ENCODE results near the gene ABCA1.
A peak's percentile ranks its signal among the peaks of the same experiment; 100 is the strongest.
"Not testable (repeated sequence)": the region's sequence is repeated elsewhere in the genome, so short reads cannot be mapped to it uniquely, and the experiment has no call there.

Gene ABCA1

GRCh38 chr9:104961701-104962359, 33.9 kb upstream of the ABCA1 start:
- Histone ChIP-seq H3K9ac (ENCODE audit: low read length) (no peak overlapping the region), H3K4me1 (ENCODE audit: control insufficient read depth, insufficient read depth, low read length) (no peaks in the 10 kb centered on the region), H3K36me3 (ENCODE audit: control insufficient read depth, insufficient read depth, low read length) (no peaks in the 10 kb centered on the region), H3K27ac (ENCODE audit: low read depth, low read length) (no peak overlapping the region), H3K27me3 (ENCODE audit: control insufficient read depth, insufficient read depth, low read length) (no peaks in the 10 kb centered on the region), H3K4me3 (ENCODE audit: low read length) (no peak overlapping the region)

GRCh38 chr9:104961238-104961637, 33.3 kb upstream of the ABCA1 start:
- no peaks in the 10 kb centered on the region for H3K36me3 ChIP-seq (ENCODE audit: control insufficient read depth, insufficient read depth, low read length)
- H3K27me3 ChIP-seq (ENCODE audit: control insufficient read depth, insufficient read depth, low read length), result no peaks in the 10 kb centered on the region
- H3K4me3 ChIP-seq (ENCODE audit: low read length), result no peak overlapping the region
- H3K9ac ChIP-seq (ENCODE audit: low read length), result no peak overlapping the region
- H3K27ac ChIP-seq (ENCODE audit: low read depth, low read length), result no peak overlapping the region
- H3K4me1 ChIP-seq (ENCODE audit: control insufficient read depth, insufficient read depth, low read length), result no peaks in the 10 kb centered on the region

- H3K36me3 ChIP-seq (ENCODE audit: control insufficient read depth, insufficient read depth, low read length), result no peaks in the 10 kb centered on the region
- no peaks in the 10 kb centered on the region for H3K27me3 ChIP-seq (ENCODE audit: control insufficient read depth, insufficient read depth, low read length)
- H3K9ac ChIP-seq (ENCODE audit: low read length), result no peak overlapping the region
- no peaks in the 10 kb centered on the region for H3K4me1 ChIP-seq (ENCODE audit: control insufficient read depth, insufficient read depth, low read length)
- no peak overlapping the region for H3K4me3 ChIP-seq (ENCODE audit: low read length)
- H3K27ac ChIP-seq (ENCODE audit: low read depth, low read length), result no peak overlapping the region
Measured at GRCh38 chr9:104960662-104961061, 32.7 kb upstream of the ABCA1 start.

- H3K9ac ChIP-seq (ENCODE audit: low read length), result no peak overlapping the region
- H3K27ac ChIP-seq (ENCODE audit: low read depth, low read length), result no peak overlapping the region
- no peaks in the 10 kb centered on the region for H3K36me3 ChIP-seq (ENCODE audit: control insufficient read depth, insufficient read depth, low read length)
- no peaks in the 10 kb centered on the region for H3K27me3 ChIP-seq (ENCODE audit: control insufficient read depth, insufficient read depth, low read length)
- H3K4me1 ChIP-seq (ENCODE audit: control insufficient read depth, insufficient read depth, low read length), result no peaks in the 10 kb centered on the region
- H3K4me3 ChIP-seq (ENCODE audit: low read length), result no peak overlapping the region
Measured at GRCh38 chr9:104958751-104959150, 30.8 kb upstream of the ABCA1 start.

GRCh38 chr9:104958006-104958405, 30.1 kb upstream of the ABCA1 start:
- H3K4me3 ChIP-seq (ENCODE audit: low read length); H3K27me3 ChIP-seq (ENCODE audit: control insufficient read depth, insufficient read depth, low read length); H3K27ac ChIP-seq (ENCODE audit: low read depth, low read length); H3K4me1 ChIP-seq (ENCODE audit: control insufficient read depth, insufficient read depth, low read length); H3K36me3 ChIP-seq (ENCODE audit: control insufficient read depth, insufficient read depth, low read length); H3K9ac ChIP-seq (ENCODE audit: low read length): not testable (repeated sequence)

- H3K4me3 ChIP-seq (ENCODE audit: low read length), result no peak overlapping the region
- H3K27me3 ChIP-seq (ENCODE audit: control insufficient read depth, insufficient read depth, low read length), result no peaks in the 10 kb centered on the region
- H3K27ac ChIP-seq (ENCODE audit: low read depth, low read length), result no peak overlapping the region
- H3K4me1 ChIP-seq (ENCODE audit: control insufficient read depth, insufficient read depth, low read length), result no peaks in the 10 kb centered on the region
- no peak overlapping the region for H3K9ac ChIP-seq (ENCODE audit: low read length)
- no peaks in the 10 kb centered on the region for H3K36me3 ChIP-seq (ENCODE audit: control insufficient read depth, insufficient read depth, low read length)
Measured at GRCh38 chr9:104951487-104951886, 23.5 kb upstream of the ABCA1 start.

- Histone ChIP-seq H3K27me3 (ENCODE audit: control insufficient read depth, insufficient read depth, low read length) (no peaks in the 10 kb centered on the region), H3K4me1 (ENCODE audit: control insufficient read depth, insufficient read depth, low read length) (no peaks in the 10 kb centered on the region), H3K27ac (ENCODE audit: low read depth, low read length) (no peak overlapping the region), H3K36me3 (ENCODE audit: control insufficient read depth, insufficient read depth, low read length) (no peaks in the 10 kb centered on the region), H3K4me3 (ENCODE audit: low read length) (no peak overlapping the region), H3K9ac (ENCODE audit: low read length) (no peak overlapping the region)
Measured at GRCh38 chr9:104950838-104951237, 22.9 kb upstream of the ABCA1 start.

- Histone ChIP-seq H3K27ac (ENCODE audit: low read depth, low read length) (no peak overlapping the region), H3K9ac (ENCODE audit: low read length) (no peak overlapping the region), H3K4me3 (ENCODE audit: low read length) (no peak overlapping the region), H3K4me1 (ENCODE audit: control insufficient read depth, insufficient read depth, low read length) (no peaks in the 10 kb centered on the region), H3K27me3 (ENCODE audit: control insufficient read depth, insufficient read depth, low read length) (no peaks in the 10 kb centered on the region), H3K36me3 (ENCODE audit: control insufficient read depth, insufficient read depth, low read length) (no peaks in the 10 kb centered on the region)
Measured at GRCh38 chr9:104948277-104948676, 20.3 kb upstream of the ABCA1 start.

- Histone ChIP-seq H3K9ac (ENCODE audit: low read length) (no peak overlapping the region), H3K4me1 (ENCODE audit: control insufficient read depth, insufficient read depth, low read length) (no peaks in the 10 kb centered on the region), H3K27ac (ENCODE audit: low read depth, low read length) (no peak overlapping the region), H3K4me3 (ENCODE audit: low read length) (no peak overlapping the region), H3K27me3 (ENCODE audit: control insufficient read depth, insufficient read depth, low read length) (no peaks in the 10 kb centered on the region), H3K36me3 (ENCODE audit: control insufficient read depth, insufficient read depth, low read length) (no peaks in the 10 kb centered on the region)
Measured at GRCh38 chr9:104944871-104945270, 16.9 kb upstream of the ABCA1 start.

- Histone ChIP-seq H3K27me3 (ENCODE audit: control insufficient read depth, insufficient read depth, low read length) (no peaks in the 10 kb centered on the region), H3K4me3 (ENCODE audit: low read length) (no peak overlapping the region), H3K36me3 (ENCODE audit: control insufficient read depth, insufficient read depth, low read length) (no peaks in the 10 kb centered on the region), H3K9ac (ENCODE audit: low read length) (no peak overlapping the region), H3K27ac (ENCODE audit: low read depth, low read length) (no peak overlapping the region), H3K4me1 (ENCODE audit: control insufficient read depth, insufficient read depth, low read length) (no peaks in the 10 kb centered on the region)
Measured at GRCh38 chr9:104944356-104944755, 16.4 kb upstream of the ABCA1 start.

GRCh38 chr9:104941597-104941996, 13.6 kb upstream of the ABCA1 start:
- Histone ChIP-seq H3K4me1 (ENCODE audit: control insufficient read depth, insufficient read depth, low read length) (no peaks in the 10 kb centered on the region), H3K4me3 (ENCODE audit: low read length) (no peak overlapping the region), H3K36me3 (ENCODE audit: control insufficient read depth, insufficient read depth, low read length) (no peaks in the 10 kb centered on the region), H3K9ac (ENCODE audit: low read length) (no peak overlapping the region), H3K27ac (ENCODE audit: low read depth, low read length) (no peak overlapping the region), H3K27me3 (ENCODE audit: control insufficient read depth, insufficient read depth, low read length) (no peaks in the 10 kb centered on the region)

- Histone ChIP-seq H3K9ac (ENCODE audit: low read length) (no peak overlapping the region), H3K4me3 (ENCODE audit: low read length) (no peak overlapping the region), H3K27me3 (ENCODE audit: control insufficient read depth, insufficient read depth, low read length) (no peaks in the 10 kb centered on the region), H3K36me3 (ENCODE audit: control insufficient read depth, insufficient read depth, low read length) (no peaks in the 10 kb centered on the region), H3K4me1 (ENCODE audit: control insufficient read depth, insufficient read depth, low read length) (peaks cover 8% of the 10 kb centered on the region), H3K27ac (ENCODE audit: low read depth, low read length) (peak overlapping the region; percentile 33)
Measured at GRCh38 chr9:104936291-104936690, 8.3 kb upstream of the ABCA1 start.

GRCh38 chr9:104935501-104935810, 7.5 kb upstream of the ABCA1 start:
- H3K9ac ChIP-seq (ENCODE audit: low read length); H3K4me1 ChIP-seq (ENCODE audit: control insufficient read depth, insufficient read depth, low read length); H3K4me3 ChIP-seq (ENCODE audit: low read length); H3K27ac ChIP-seq (ENCODE audit: low read depth, low read length); H3K27me3 ChIP-seq (ENCODE audit: control insufficient read depth, insufficient read depth, low read length); H3K36me3 ChIP-seq (ENCODE audit: control insufficient read depth, insufficient read depth, low read length): not testable (repeated sequence)

Measured in rectal smooth muscle tissue (tissue), 1 donor.